ENCODE measurements around the gene CGNL1. TPM values are rescaled to one million over a fixed set of nuclear protein-coding genes. Genes with fewer than 3 reads are reported as not detected.
A peak's percentile ranks its signal among the peaks of the same experiment; 100 is the strongest.

Gene CGNL1
- total RNA-seq, 1 donor from 2014 or later = 3.0 TPM

GRCh38 chr15:57496946-57497869 lies 120.9 kb downstream of the CGNL1 start:
- Mint-ChIP-seq H3K27ac (peak overlapping the region; percentile 30), H3K9me3 (peaks cover 2% of the 10 kb centered on the region), H3K4me1 (peaks cover 19% of the 10 kb centered on the region), H3K36me3 (no peaks in the 10 kb centered on the region), H3K4me3 (no peak overlapping the region), H3K27me3 (ENCODE audit: insufficient read depth, low read depth) (peaks cover 3% of the 10 kb centered on the region)
- Histone ChIP-seq H3K4me3 (no peak overlapping the region), H3K27ac (no peak overlapping the region), H3K9me3 (ENCODE audit: low read depth) (no peaks in the 10 kb centered on the region), H3K9ac (no peak overlapping the region), H4K20me1 (ENCODE audit: low read depth) (no peaks in the 10 kb centered on the region), H2AFZ (replicated peaks) (peak overlapping the region; percentile 39), H3F3A (ENCODE audit: low read depth) (no peaks in the 10 kb centered on the region), H3K36me3 (no peaks in the 10 kb centered on the region), H3K27me3 (no peaks in the 10 kb centered on the region), H3K4me2 (peak overlapping the region; percentile 15), H3K79me2 (ENCODE audit: low read depth) (no peaks in the 10 kb centered on the region), H3K4me1 (peaks cover 11% of the 10 kb centered on the region)
- no peak for TF ChIP-seq EZH2phosphoT487 (IDR thresholded peaks at IDR 0.05)
- TF ChIP-seq EZH2 (IDR thresholded peaks at IDR 0.05) = no peak
- no peak for DNase-seq (ENCODE audit: low spot score)

GRCh38 chr15:57500256-57500655 lies 124.0 kb downstream of the CGNL1 start:
- H3K9ac ChIP-seq = no peak overlapping the region
- H3K9me3 Mint-ChIP-seq = peaks cover 2% of the 10 kb centered on the region
- H3K4me1 Mint-ChIP-seq = peaks cover 28% of the 10 kb centered on the region

GRCh38 chr15:57500979-57501576 lies 124.8 kb downstream of the CGNL1 start:
- peaks cover 28% of the 10 kb centered on the region for H3K4me1 Mint-ChIP-seq
- Histone ChIP-seq H3K79me2 (ENCODE audit: low read depth) (no peaks in the 10 kb centered on the region), H3K27ac (no peak overlapping the region), H3K9ac (no peak overlapping the region), H3K36me3 (no peaks in the 10 kb centered on the region), H3K9me3 (ENCODE audit: low read depth) (no peaks in the 10 kb centered on the region), H2AFZ (replicated peaks) (no peak overlapping the region), H3K27me3 (no peaks in the 10 kb centered on the region), H3K4me3 (no peak overlapping the region), H3K4me2 (no peak overlapping the region), H3K4me1 (peaks cover 14% of the 10 kb centered on the region), H4K20me1 (ENCODE audit: low read depth) (no peaks in the 10 kb centered on the region), H3F3A (ENCODE audit: low read depth) (no peaks in the 10 kb centered on the region)
- no peaks in the 10 kb centered on the region for H3K9me3 Mint-ChIP-seq
- TF ChIP-seq EZH2 (IDR thresholded peaks at IDR 0.05) (no peak), EZH2phosphoT487 (IDR thresholded peaks at IDR 0.05) (no peak), CTCF (IDR thresholded peaks at IDR 0.05) (no peak)
- no peak for DNase-seq (ENCODE audit: low spot score)
- peaks cover 8% of the 10 kb centered on the region for H3K27me3 Mint-ChIP-seq (ENCODE audit: insufficient read depth, low read depth)
- no peak overlapping the region for H3K4me3 Mint-ChIP-seq
- H3K27ac Mint-ChIP-seq = no peak overlapping the region
- no peaks in the 10 kb centered on the region for H3K36me3 Mint-ChIP-seq

More at GRCh38 chr15:57500256-57500655, 124.0 kb downstream of the CGNL1 start:
- Mint-ChIP-seq H3K27ac (no peak overlapping the region), H3K4me3 (no peak overlapping the region), H3K27me3 (ENCODE audit: insufficient read depth, low read depth) (peaks cover 8% of the 10 kb centered on the region), H3K36me3 (no peaks in the 10 kb centered on the region)
- no peak overlapping the region for H3K4me3 ChIP-seq
- H2AFZ ChIP-seq (replicated peaks) = no peak overlapping the region
- H3K4me2 ChIP-seq = no peak overlapping the region
- no peaks in the 10 kb centered on the region for H3K9me3 ChIP-seq (ENCODE audit: low read depth)
- H3F3A ChIP-seq (ENCODE audit: low read depth) = no peaks in the 10 kb centered on the region
- H3K27me3 ChIP-seq = no peaks in the 10 kb centered on the region
- H3K79me2 ChIP-seq (ENCODE audit: low read depth) = no peaks in the 10 kb centered on the region
- H3K27ac ChIP-seq = no peak overlapping the region
- TF ChIP-seq EZH2 (IDR thresholded peaks at IDR 0.05) = no peak
- TF ChIP-seq EZH2phosphoT487 (IDR thresholded peaks at IDR 0.05) = no peak
- TF ChIP-seq CTCF (IDR thresholded peaks at IDR 0.05) = no peak
- peaks cover 14% of the 10 kb centered on the region for H3K4me1 ChIP-seq
- no peaks in the 10 kb centered on the region for H4K20me1 ChIP-seq (ENCODE audit: low read depth)
- H3K36me3 ChIP-seq = no peaks in the 10 kb centered on the region
- DNase-seq (ENCODE audit: low spot score) = no peak
